IPS-18a (cell line): ENCODE measurements around the gene ENPP1.

ENCODE experiments used
- H3K27ac ChIP-seq: one replicate; pipeline ENCODE4 v1.5.1; 2013; ENCODE audit warnings: low read length
- H3K27me3 ChIP-seq: one replicate; pipeline ENCODE4 v1.6.1; 2013; ENCODE audit warnings: mild to moderate bottlenecking, low read length; ENCODE audit not compliant: control insufficient read depth, insufficient read depth
- H3K36me3 ChIP-seq: one replicate; pipeline ENCODE4 v1.6.1; 2013; ENCODE audit warnings: low read depth, low read length; ENCODE audit not compliant: control insufficient read depth
- H3K4me1 ChIP-seq: one replicate; pipeline ENCODE4 v1.6.1; 2013; ENCODE audit warnings: low read depth, low read length; ENCODE audit not compliant: control insufficient read depth
- H3K4me3 ChIP-seq: one replicate; pipeline ENCODE4 v1.5.1; 2013; ENCODE audit warnings: low read length
- H3K9ac ChIP-seq: one replicate; pipeline ENCODE4 v1.6.1; 2013; ENCODE audit warnings: mild to moderate bottlenecking, low read length, moderate library complexity
- H3K9me3 ChIP-seq: one replicate; pipeline ENCODE4 v1.6.1; 2013; ENCODE audit warnings: low read depth, low read length; ENCODE audit not compliant: control insufficient read depth

Gene ENPP1

DNA sequence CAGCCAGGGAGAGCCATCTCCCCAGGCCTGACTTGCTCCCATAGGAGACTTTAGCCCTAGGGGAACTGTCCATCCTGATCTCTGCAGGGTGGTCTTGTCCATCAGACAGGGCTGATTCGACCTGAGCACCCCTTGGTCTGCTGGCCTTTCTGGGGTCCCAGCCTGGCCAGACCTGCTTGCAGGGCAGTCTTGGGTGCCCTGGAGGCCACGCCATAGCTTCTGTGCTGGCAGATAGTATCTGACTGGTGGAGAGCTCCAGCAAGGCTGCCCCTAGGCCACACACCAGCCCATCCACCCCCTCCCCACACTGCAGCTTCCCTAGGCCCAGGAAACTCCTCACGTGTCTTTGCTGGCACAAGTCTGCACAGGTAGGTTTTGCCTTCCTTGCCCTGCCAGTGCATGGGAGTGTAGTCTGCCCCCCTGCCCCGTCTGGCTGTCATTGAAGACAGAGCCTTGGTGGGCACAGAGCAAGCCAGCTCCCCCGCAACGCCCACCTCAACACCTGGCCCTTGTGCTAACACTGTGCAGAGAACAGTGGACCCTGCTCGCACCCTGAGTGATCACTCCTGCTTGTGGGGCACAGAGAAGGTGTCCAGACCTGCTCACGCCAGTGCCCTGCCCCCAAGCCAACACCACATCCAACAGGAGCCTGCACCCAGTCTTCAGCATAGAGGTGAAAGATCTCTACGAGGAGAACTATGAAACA lies 111.0 kb downstream of the ENPP1 start:
- Histone ChIP-seq H3K4me3 (no peak overlapping the region), H3K4me1 (no peaks in the 10 kb centered on the region), H3K36me3 (peaks cover 32% of the 10 kb centered on the region), H3K27me3 (no peaks in the 10 kb centered on the region), H3K27ac (no peak overlapping the region), H3K9ac (no peak overlapping the region), H3K9me3 (peaks cover 16% of the 10 kb centered on the region)

- Histone ChIP-seq H3K9ac (no peak overlapping the region), H3K4me1 (no peaks in the 10 kb centered on the region), H3K9me3 (peaks cover 13% of the 10 kb centered on the region), H3K4me3 (no peak overlapping the region), H3K27me3 (no peaks in the 10 kb centered on the region), H3K36me3 (peaks cover 15% of the 10 kb centered on the region), H3K27ac (no peak overlapping the region)
These were observed 112.8 kb downstream of the ENPP1 start for GRCh38 chr6:131920656-131921055.

DNA sequence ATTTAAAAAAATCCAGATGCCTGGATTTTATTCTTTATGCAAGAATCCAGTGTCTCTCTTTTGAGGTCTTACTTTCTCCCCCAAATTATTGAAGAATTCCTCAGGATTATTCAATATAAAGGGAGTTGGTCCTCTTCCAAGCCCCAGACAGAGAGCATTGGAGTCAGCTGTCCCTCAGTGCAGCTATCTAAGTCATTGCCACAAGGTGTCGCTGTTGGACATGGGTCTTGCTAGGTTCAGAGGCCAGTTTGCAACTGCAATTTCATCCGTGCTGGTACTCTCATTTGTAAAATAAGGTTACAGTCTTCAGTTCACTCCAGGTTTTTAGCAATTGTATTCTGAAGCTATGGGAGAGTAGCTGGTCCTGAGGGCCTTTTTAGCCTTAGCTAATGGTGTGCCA lies 115.5 kb downstream of the ENPP1 start:
- Histone ChIP-seq H3K9me3 (peaks cover 3% of the 10 kb centered on the region), H3K27ac (no peak overlapping the region), H3K4me1 (no peaks in the 10 kb centered on the region), H3K4me3 (no peak overlapping the region), H3K36me3 (peaks cover 5% of the 10 kb centered on the region), H3K9ac (no peak overlapping the region), H3K27me3 (no peaks in the 10 kb centered on the region)

DNA sequence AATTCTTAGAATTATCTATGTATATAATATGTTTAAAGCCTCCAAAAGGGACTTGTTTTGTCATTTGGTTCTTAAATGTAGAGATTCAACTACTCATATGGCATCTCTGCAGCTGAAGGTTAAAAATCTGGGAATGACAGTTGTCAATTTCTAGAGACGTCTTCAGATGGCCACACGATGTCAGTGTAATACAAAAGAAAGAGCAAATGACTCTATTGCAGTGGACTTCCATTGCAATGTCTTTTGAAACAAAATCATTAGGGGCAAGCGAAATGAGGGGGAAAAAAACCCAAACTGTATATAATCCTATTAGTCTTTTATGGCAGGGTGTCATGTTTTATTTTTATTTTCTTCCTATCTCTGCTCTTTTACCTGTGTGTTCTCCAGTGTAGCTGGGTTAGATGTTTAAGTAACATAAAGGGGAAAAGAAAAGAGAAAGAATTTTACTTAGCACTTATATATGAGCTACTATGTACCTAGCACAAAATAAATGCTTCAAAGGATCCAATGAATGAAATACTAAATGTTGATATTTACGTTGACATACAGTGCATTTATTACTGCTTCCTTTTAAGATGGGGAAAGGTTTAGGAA lies 117.2 kb downstream of the ENPP1 start:
- no peaks in the 10 kb centered on the region for H3K27me3 ChIP-seq

DNA sequence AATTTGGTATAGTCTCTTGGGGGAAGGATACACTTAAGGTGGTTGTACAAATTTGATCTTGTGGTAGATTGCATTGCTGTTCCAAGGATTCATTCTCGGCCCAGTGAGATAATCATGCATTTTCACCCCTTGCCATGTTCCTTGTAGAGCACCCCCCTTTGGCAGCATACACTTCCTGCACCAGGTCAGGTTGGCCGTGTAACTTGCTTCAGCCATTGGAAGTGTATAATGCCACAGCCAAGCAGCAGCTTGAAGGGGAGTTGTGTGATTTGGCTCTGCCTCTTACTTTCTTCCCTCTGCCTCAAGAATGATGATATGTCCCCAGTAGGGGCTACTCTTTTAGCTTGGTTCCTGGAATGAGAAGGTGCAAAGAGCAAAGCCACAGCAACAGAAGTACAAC lies 121.4 kb downstream of the ENPP1 start:
- Histone ChIP-seq H3K27me3 (no peaks in the 10 kb centered on the region), H3K36me3 (no peaks in the 10 kb centered on the region), H3K27ac (no peak overlapping the region), H3K4me3 (no peak overlapping the region), H3K9ac (no peak overlapping the region), H3K9me3 (no peaks in the 10 kb centered on the region), H3K4me1 (no peaks in the 10 kb centered on the region)

More for the DNA sequence above, 117.2 kb downstream of the ENPP1 start:
- no peaks in the 10 kb centered on the region for H3K9me3 ChIP-seq
- H3K27ac ChIP-seq = no peak overlapping the region
- no peak overlapping the region for H3K9ac ChIP-seq
- no peak overlapping the region for H3K4me3 ChIP-seq
- no peaks in the 10 kb centered on the region for H3K4me1 ChIP-seq
- no peaks in the 10 kb centered on the region for H3K36me3 ChIP-seq

- no peaks in the 10 kb centered on the region for H3K27me3 ChIP-seq
- H3K9ac ChIP-seq = no peak overlapping the region
- no peaks in the 10 kb centered on the region for H3K4me1 ChIP-seq
- H3K9me3 ChIP-seq = no peaks in the 10 kb centered on the region
- no peaks in the 10 kb centered on the region for H3K36me3 ChIP-seq
- H3K27ac ChIP-seq = no peak overlapping the region
- no peak overlapping the region for H3K4me3 ChIP-seq
These were observed 122.2 kb downstream of the ENPP1 start for GRCh38 chr6:131929976-131930375.

- H3K27me3 ChIP-seq = no peaks in the 10 kb centered on the region
- no peaks in the 10 kb centered on the region for H3K9me3 ChIP-seq
- no peak overlapping the region for H3K27ac ChIP-seq
- H3K4me1 ChIP-seq = no peaks in the 10 kb centered on the region
- no peak overlapping the region for H3K9ac ChIP-seq
- H3K4me3 ChIP-seq = no peak overlapping the region
- no peaks in the 10 kb centered on the region for H3K36me3 ChIP-seq
These were observed 123.4 kb downstream of the ENPP1 start for GRCh38 chr6:131931063-131931750.

DNA sequence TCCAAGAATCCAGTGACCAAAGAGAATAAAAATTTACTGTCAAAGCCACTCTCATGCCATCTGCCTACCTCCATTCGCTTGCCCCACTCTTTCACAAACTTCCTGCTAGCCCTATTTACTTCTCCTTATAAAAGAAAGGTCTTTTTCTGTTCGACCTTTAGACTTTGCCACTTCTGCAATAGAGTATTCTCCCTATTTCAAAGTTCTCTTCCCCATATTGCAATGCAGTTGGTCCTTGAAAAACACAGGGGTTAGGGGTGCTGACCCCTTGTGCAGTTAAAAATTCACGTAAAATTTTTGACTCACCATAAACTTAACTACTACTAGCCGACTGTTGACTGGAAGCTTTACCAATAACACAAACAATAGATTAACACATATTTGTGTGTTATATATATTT lies 128.3 kb downstream of the ENPP1 start:
- Histone ChIP-seq H3K9ac (no peak overlapping the region), H3K4me3 (no peak overlapping the region), H3K27me3 (no peaks in the 10 kb centered on the region), H3K4me1 (peaks cover 13% of the 10 kb centered on the region), H3K27ac (no peak overlapping the region), H3K36me3 (no peaks in the 10 kb centered on the region), H3K9me3 (no peaks in the 10 kb centered on the region)

GRCh38 chr6:131937226-131937625 lies 129.4 kb downstream of the ENPP1 start:
- Histone ChIP-seq H3K27ac (no peak overlapping the region), H3K9me3 (no peaks in the 10 kb centered on the region), H3K36me3 (no peaks in the 10 kb centered on the region), H3K4me3 (no peak overlapping the region), H3K9ac (no peak overlapping the region), H3K27me3 (no peaks in the 10 kb centered on the region), H3K4me1 (peaks cover 13% of the 10 kb centered on the region)

GRCh38 chr6:131937703-131938631 lies 130.1 kb downstream of the ENPP1 start:
- Histone ChIP-seq H3K27ac (no peak overlapping the region), H3K4me3 (no peak overlapping the region), H3K9me3 (no peaks in the 10 kb centered on the region), H3K36me3 (no peaks in the 10 kb centered on the region), H3K9ac (no peak overlapping the region), H3K4me1 (peaks cover 13% of the 10 kb centered on the region), H3K27me3 (no peaks in the 10 kb centered on the region)
